Prostate gland (tissue), 2 donors: ENCODE results near the gene DNAH8. TPM values are rescaled to one million over a fixed set of nuclear protein-coding genes. Genes with fewer than 3 reads are reported as not detected.

Experiments used
- DNase-seq: peaks from one replicate; pipeline ENCODE4 v3.0.0-alpha.2; 2019; ENCODE audit warnings: low spot score
- H3K27ac ChIP-seq, 2 donors: fragments of 200-600 bp; sonication (generic); 2 replicates each; pipeline ENCODE4 v1.5.1; 2017 to 2019
- H3K27me3 ChIP-seq: fragments of 200-600 bp; sonication (generic); replicated peaks from 2 replicates; pipeline ENCODE4 v1.5.1; 2019; ENCODE audit not compliant: insufficient read depth
- H3K36me3 ChIP-seq, 2 donors: fragments of 200-600 bp; sonication (generic); 1 replicate in 1 of 2; 2 replicates in 1 of 2; pipeline versions ENCODE4 v1.5.1 to v1.8.1; 2017 to 2019
- H3K4me1 ChIP-seq: fragments of 200-600 bp; sonication (generic); replicated peaks from 2 replicates; pipeline ENCODE4 v1.5.1; 2019
- H3K4me3 ChIP-seq, 2 donors: fragments of 200-600 bp; sonication (generic); 2 replicates each; pipeline ENCODE4 v1.5.1; 2017 to 2019
- H3K9me3 ChIP-seq: fragments of 200-600 bp; sonication (generic); 2 replicates; pipeline ENCODE4 v1.5.1; 2017
- CTCF ChIP-seq, 4 experiments: fragments of 200-600 bp in 2 of 4; fragments of 450-650 bp in 2 of 4; sonication (generic) in 2 of 4; IDR thresholded peaks; 1 replicate in 3 of 4; 2 replicates in 1 of 4; pipeline ENCODE4 v1.5.1; 2016 to 2019; ENCODE audit warnings: antibody characterized with exemption in 4 of 4, mild to moderate bottlenecking in 2 of 4, moderate library complexity in 2 of 4
- POLR2A ChIP-seq: fragments of 450-650 bp; IDR thresholded peaks from one replicate; pipeline ENCODE4 v1.6.1; 2016; ENCODE audit warnings: antibody characterized with exemption, mild to moderate bottlenecking
- POLR2AphosphoS5 ChIP-seq: sonication (generic); formaldehyde crosslinking; IDR thresholded peaks from one replicate; pipeline ENCODE4 v1.6.1; 2017; ENCODE audit warnings: antibody characterized with exemption
- WGBS: methylation state at CpG from one replicate; pipeline ENCODE4 v1.1.5; 2018; 5-methylcytosine and 5-hydroxymethylcytosine counted together
- intact Hi-C: fragments of 100-400 bp; cut with DNase I; formaldehyde crosslinking; loops from one replicate; pipeline ENCODE4 v1.14.2; 2022
- total RNA-seq, 2 donors: library from RNA; depleted of rRNA; stranded (reverse); fragments of >200 nt; gene quantifications; one replicate each; pipeline ENCODE4 v1.1.0, GENCODE V29; 2016

The DNAH8 gene
- total RNA-seq, 2 donors from 2014 or later, result 0.36 to 3.6 TPM

- H3K27me3 ChIP-seq, result no peaks in the 10 kb centered on the region
- no peak overlapping the region for H3K4me3 ChIP-seq
- TF ChIP-seq CTCF (IDR thresholded peaks at IDR 0.05) (no peak), POLR2A (no peak), POLR2AphosphoS5 (no peak)
- H3K36me3 ChIP-seq, result no peaks in the 10 kb centered on the region
- 54% methylated on average over 5 of the region's 5 CpGs for WGBS
- DNase-seq, result no peak
- intact Hi-C loops, result no loop called here
- H3K27ac ChIP-seq, result no peak overlapping the region
- no peaks in the 10 kb centered on the region for H3K4me1 ChIP-seq
- no peaks in the 10 kb centered on the region for H3K9me3 ChIP-seq
Measured at GRCh38 chr6:38990475-38990874, 275.4 kb downstream of the DNAH8 start.

GRCh38 chr6:38996676-38997075 is 281.6 kb downstream of the DNAH8 start:
- intact Hi-C loops, result no loop called here
- Histone ChIP-seq H3K4me3 (no peak overlapping the region), H3K27me3 (no peaks in the 10 kb centered on the region), H3K4me1 (no peaks in the 10 kb centered on the region), H3K9me3 (no peaks in the 10 kb centered on the region), H3K27ac (no peak overlapping the region), H3K36me3 (no peaks in the 10 kb centered on the region)
- TF ChIP-seq POLR2AphosphoS5 (no peak), CTCF (IDR thresholded peaks at IDR 0.05) (no peak), POLR2A (no peak)
- DNase-seq, result no peak
- WGBS, result 86% methylated on average over 5 of the region's 5 CpGs

GRCh38 chr6:38997128-38997761 is 282.1 kb downstream of the DNAH8 start:
- 20% methylated on average over 2 of the region's 2 CpGs for WGBS
- Histone ChIP-seq H3K9me3 (no peaks in the 10 kb centered on the region), H3K27me3 (no peaks in the 10 kb centered on the region), H3K36me3 (no peaks in the 10 kb centered on the region), H3K4me1 (no peaks in the 10 kb centered on the region), H3K27ac (no peak overlapping the region), H3K4me3 (no peak overlapping the region)
- intact Hi-C loops, result no loop called here
- no peak for DNase-seq
- peak in 3 of 4 experiments; percentile 32 to 35 (median 34) for TF ChIP-seq CTCF (IDR thresholded peaks at IDR 0.05)
- no peak for TF ChIP-seq POLR2A
- TF ChIP-seq POLR2AphosphoS5, result no peak

GRCh38 chr6:39003072-39003471 is 288.0 kb downstream of the DNAH8 start:
- TF ChIP-seq POLR2AphosphoS5 (no peak), CTCF (IDR thresholded peaks at IDR 0.05) (no peak)
- H3K27ac ChIP-seq, result no peak overlapping the region
- no peak for DNase-seq
- no peaks in the 10 kb centered on the region for H3K9me3 ChIP-seq
- H3K36me3 ChIP-seq, result no peaks in the 10 kb centered on the region
- no peak overlapping the region for H3K4me3 ChIP-seq
- intact Hi-C loops, result no loop called here
- no peaks in the 10 kb centered on the region for H3K4me1 ChIP-seq
- whole genome bisulfite sequencing, result 22% methylated on average over 3 of the region's 3 CpGs
- no peaks in the 10 kb centered on the region for H3K27me3 ChIP-seq

GRCh38 chr6:39003492-39003891 is 288.4 kb downstream of the DNAH8 start:
- H3K36me3 ChIP-seq, result no peaks in the 10 kb centered on the region
- no peaks in the 10 kb centered on the region for H3K27me3 ChIP-seq
- H3K9me3 ChIP-seq, result no peaks in the 10 kb centered on the region
- H3K27ac ChIP-seq, result no peak overlapping the region
- TF ChIP-seq CTCF (IDR thresholded peaks at IDR 0.05) (no peak), POLR2A (no peak), POLR2AphosphoS5 (no peak)
- intact Hi-C loops, result no loop called here
- H3K4me1 ChIP-seq, result no peaks in the 10 kb centered on the region
- no peak for DNase-seq
- 92% methylated on average over 1 of the region's 1 CpG for WGBS
- H3K4me3 ChIP-seq, result no peak overlapping the region
